HEK293 (cell line): ENCODE measurements around the gene VPS4A.
A peak's percentile ranks its signal among the peaks of the same experiment; 100 is the strongest.

ENCODE experiments used
- FEZF1 ChIP-seq: fragments of 450-650 bp; formaldehyde crosslinking; IDR thresholded peaks from 2 replicates; pipeline ENCODE4 v1.5.1; 2016; ENCODE audit warnings: missing biosample characterization, missing genetic modification characterization
- GLIS2 ChIP-seq: fragments of 450-650 bp; formaldehyde crosslinking; IDR thresholded peaks from 2 replicates; pipeline ENCODE4 v1.5.1; 2016; ENCODE audit warnings: missing biosample characterization, missing genetic modification characterization
- HIC1 ChIP-seq: fragments of 450-650 bp; formaldehyde crosslinking; IDR thresholded peaks from 2 replicates; pipeline ENCODE4 v1.5.1; 2016; ENCODE audit warnings: missing biosample characterization, missing genetic modification characterization
- KLF7 ChIP-seq: fragments of 450-650 bp; formaldehyde crosslinking; IDR thresholded peaks from 2 replicates; pipeline ENCODE4 v1.5.1; 2016; ENCODE audit warnings: missing biosample characterization, missing genetic modification characterization, borderline replicate concordance
- KLF9 ChIP-seq: fragments of 450-650 bp; formaldehyde crosslinking; IDR thresholded peaks from 2 replicates; pipeline ENCODE4 v1.5.1; 2016; ENCODE audit warnings: missing biosample characterization, missing genetic modification characterization, low read depth
- WT1 ChIP-seq: fragments of 450-650 bp; formaldehyde crosslinking; IDR thresholded peaks from 2 replicates; pipeline ENCODE4 v1.5.1; 2016; ENCODE audit warnings: missing biosample characterization, missing genetic modification characterization
- YY1 ChIP-seq: fragments of 450-650 bp; formaldehyde crosslinking; IDR thresholded peaks from 2 replicates; pipeline ENCODE4 v1.5.1; 2018; ENCODE audit warnings: missing biosample characterization, missing genetic modification characterization
- ZBTB10 ChIP-seq: fragments of 450-650 bp; formaldehyde crosslinking; IDR thresholded peaks from 2 replicates; pipeline ENCODE4 v1.5.1; 2016; ENCODE audit warnings: missing biosample characterization, missing genetic modification characterization
- ZBTB11 ChIP-seq: fragments of 450-650 bp; formaldehyde crosslinking; conservative IDR thresholded peaks from 2 replicates; pipeline ENCODE4 v1.5.1; 2016; ENCODE audit warnings: low read depth, missing biosample characterization, missing genetic modification characterization
- ZBTB17 ChIP-seq: fragments of 450-650 bp; formaldehyde crosslinking; IDR thresholded peaks from 2 replicates; pipeline ENCODE4 v1.5.1; 2016; ENCODE audit warnings: missing biosample characterization, missing genetic modification characterization
- ZBTB20 ChIP-seq: fragments of 450-650 bp; formaldehyde crosslinking; IDR thresholded peaks from 2 replicates; pipeline ENCODE4 v1.5.1; 2016; ENCODE audit warnings: missing biosample characterization, missing genetic modification characterization
- ZBTB48 ChIP-seq: fragments of 450-650 bp; formaldehyde crosslinking; IDR thresholded peaks from 2 replicates; pipeline ENCODE4 v1.5.1; 2016; ENCODE audit warnings: missing biosample characterization, missing genetic modification characterization
- ZFHX2 ChIP-seq: fragments of 450-650 bp; formaldehyde crosslinking; conservative IDR thresholded peaks from 2 replicates; pipeline ENCODE4 v1.5.1; 2016; ENCODE audit warnings: missing biosample characterization, missing genetic modification characterization
- ZFP3 ChIP-seq: fragments of 450-650 bp; formaldehyde crosslinking; IDR thresholded peaks from 2 replicates; pipeline ENCODE4 v1.5.1; 2016; ENCODE audit warnings: low read depth, missing biosample characterization, missing genetic modification characterization
- ZNF10 ChIP-seq: fragments of 450-650 bp; formaldehyde crosslinking; IDR thresholded peaks from 2 replicates; pipeline ENCODE4 v1.5.1; 2017; ENCODE audit warnings: missing biosample characterization, missing genetic modification characterization
- ZNF140 ChIP-seq: fragments of 450-650 bp; formaldehyde crosslinking; IDR thresholded peaks from 2 replicates; pipeline ENCODE4 v1.5.1; 2016; ENCODE audit warnings: missing biosample characterization, missing genetic modification characterization
- ZNF221 ChIP-seq: fragments of 450-650 bp; formaldehyde crosslinking; IDR thresholded peaks from 2 replicates; pipeline ENCODE4 v1.5.1; 2017; ENCODE audit warnings: missing biosample characterization, missing genetic modification characterization, borderline replicate concordance
- ZNF274 ChIP-seq, 2 experiments: fragments of 200-500 bp in 1 of 2; fragments of 450-650 bp in 1 of 2; sonication (Bioruptor generic) in 1 of 2; formaldehyde crosslinking in 1 of 2; IDR thresholded peaks; 2 replicates each; pipeline versions ENCODE4 v1.5.1 to v1.6.1; 2014 to 2016; ENCODE audit warnings: borderline replicate concordance in 1 of 2, inconsistent platforms in 1 of 2, low read length in 1 of 2, missing biosample characterization in 1 of 2, missing genetic modification characterization in 1 of 2
- ZNF335 ChIP-seq: fragments of 450-650 bp; formaldehyde crosslinking; conservative IDR thresholded peaks from 2 replicates; pipeline ENCODE4 v1.5.1; 2016; ENCODE audit warnings: missing biosample characterization, missing genetic modification characterization
- ZNF341 ChIP-seq: fragments of 450-650 bp; formaldehyde crosslinking; IDR thresholded peaks from 2 replicates; pipeline ENCODE4; 2016; ENCODE audit warnings: low read depth, missing biosample characterization, missing genetic modification characterization
- ZNF426 ChIP-seq: fragments of 450-650 bp; formaldehyde crosslinking; IDR thresholded peaks from 2 replicates; pipeline ENCODE4 v1.5.1; 2017; ENCODE audit warnings: missing biosample characterization, missing genetic modification characterization, mild to moderate bottlenecking, inconsistent platforms, moderate library complexity
- ZNF501 ChIP-seq: fragments of 450-650 bp; formaldehyde crosslinking; IDR thresholded peaks from 2 replicates; pipeline ENCODE4 v1.5.1; 2016; ENCODE audit warnings: missing biosample characterization, missing genetic modification characterization
- ZNF555 ChIP-seq: fragments of 450-650 bp; formaldehyde crosslinking; conservative IDR thresholded peaks from 2 replicates; pipeline ENCODE4 v1.5.1; 2017; ENCODE audit warnings: missing biosample characterization, mild to moderate bottlenecking, missing genetic modification characterization, inconsistent platforms
- ZNF580 ChIP-seq: fragments of 450-650 bp; formaldehyde crosslinking; IDR thresholded peaks from 2 replicates; pipeline ENCODE4 v1.5.1; 2016; ENCODE audit warnings: missing biosample characterization, missing genetic modification characterization
- ZNF585B ChIP-seq: fragments of 450-650 bp; formaldehyde crosslinking; IDR thresholded peaks from 2 replicates; pipeline ENCODE4 v1.5.1; 2016; ENCODE audit warnings: missing biosample characterization, missing genetic modification characterization
- ZNF707 ChIP-seq: fragments of 450-650 bp; formaldehyde crosslinking; IDR thresholded peaks from 2 replicates; pipeline ENCODE4 v1.5.1; 2016; ENCODE audit warnings: missing biosample characterization, missing genetic modification characterization
- ZNF777 ChIP-seq: fragments of 450-650 bp; formaldehyde crosslinking; IDR thresholded peaks from 2 replicates; pipeline ENCODE4 v1.5.1; 2017; ENCODE audit warnings: missing biosample characterization, missing genetic modification characterization, borderline replicate concordance
- ZSCAN16 ChIP-seq: fragments of 450-650 bp; formaldehyde crosslinking; IDR thresholded peaks from 2 replicates; pipeline ENCODE4 v1.5.1; 2016; ENCODE audit warnings: missing biosample characterization, missing genetic modification characterization
- ZSCAN18 ChIP-seq: fragments of 450-650 bp; formaldehyde crosslinking; IDR thresholded peaks from 2 replicates; pipeline ENCODE4 v1.5.1; 2016; ENCODE audit warnings: missing biosample characterization, missing genetic modification characterization
- ZSCAN23 ChIP-seq: fragments of 450-650 bp; formaldehyde crosslinking; IDR thresholded peaks from 2 replicates; pipeline ENCODE4 v1.5.1; 2016; ENCODE audit warnings: missing biosample characterization, missing genetic modification characterization

The VPS4A gene

GRCh38 chr16:69328854-69329316 is 17.7 kb downstream of the VPS4A start (continued):
- TF ChIP-seq ZNF777 (tag by site-specific recombination), result no peak
- no peak for TF ChIP-seq ZNF221 (tag by site-specific recombination)
- no peak for TF ChIP-seq ZNF140
- TF ChIP-seq ZNF707 (tag by site-specific recombination), result no peak
- TF ChIP-seq GLIS2 (tag by site-specific recombination), result peak; percentile 12; the same call in 1 of the 2 replicates
- TF ChIP-seq ZNF341, result peak; percentile 95
- no peak for TF ChIP-seq ZSCAN23 (tag by site-specific recombination)
- no peak for TF ChIP-seq ZBTB17 (tag by site-specific recombination)
- no peak for TF ChIP-seq ZNF580 (tag by site-specific recombination)
- peak; percentile 55; the same call in 1 of the 2 replicates for TF ChIP-seq ZNF10 (tag by site-specific recombination)
- no peak for TF ChIP-seq ZNF274 (IDR thresholded peaks at IDR 0.05; ENCODE audit: low read length)
- no peak for TF ChIP-seq ZNF274 (tag by site-specific recombination; IDR thresholded peaks at IDR 0.05; ENCODE audit: borderline replicate concordance)
- TF ChIP-seq ZNF585B (tag by site-specific recombination), result no peak
- no peak for TF ChIP-seq HIC1 (tag by site-specific recombination)
- TF ChIP-seq FEZF1, result peak; percentile 61
- TF ChIP-seq ZNF501 (tag by site-specific recombination), result no peak
- no peak for TF ChIP-seq ZBTB10
- TF ChIP-seq ZBTB48 (tag by site-specific recombination), result no peak
- peak; percentile 35; the same call in 1 of the 2 replicates for TF ChIP-seq ZBTB20
- TF ChIP-seq WT1 (tag by site-specific recombination), result no peak
- TF ChIP-seq ZSCAN16 (tag by site-specific recombination), result no peak
- no peak for TF ChIP-seq ZBTB11
- TF ChIP-seq YY1 (tag by site-specific recombination), result 0 out of 2 replicates have a peak, but pooled peaks have one; percentile 8
- peak; percentile 89 for TF ChIP-seq ZNF335
- TF ChIP-seq ZNF555 (tag by site-specific recombination), result no peak
- TF ChIP-seq ZNF426 (tag by site-specific recombination), result no peak
- TF ChIP-seq ZFHX2 (tag by site-specific recombination), result peak; percentile 39; the same call in 1 of the 2 replicates
- TF ChIP-seq ZFP3 (tag by site-specific recombination), result no peak
- TF ChIP-seq KLF7, result no peak
- TF ChIP-seq KLF9 (tag by site-specific recombination), result peak; percentile 11; the same call in 1 of the 2 replicates
- no peak for TF ChIP-seq ZSCAN18
